HEK293T (cell line): ENCODE measurements around the gene TMEM97.
A peak's percentile ranks its signal among the peaks of the same experiment; 100 is the strongest.
"Not testable (repeated sequence)": the region's sequence is repeated elsewhere in the genome, so short reads cannot be mapped to it uniquely, and the experiment has no call there.

ENCODE experiments used
- CTCF ChIA-PET: fragments of 350-600 bp; formaldehyde crosslinking; extraction: SDS; loops from one replicate; lab custom pipeline; 2021; ENCODE audit warnings: antibody characterized with exemption, inconsistent platforms; lab: Yijun Ruan, JAX
- POLR2A ChIA-PET: fragments of 350-600 bp; formaldehyde crosslinking; extraction: SDS; loops from one replicate; lab custom pipeline; 2020; ENCODE audit warnings: antibody characterized with exemption, inconsistent platforms; lab: Yijun Ruan, JAX
- DNase-seq: peaks from one replicate; pipeline ENCODE4 v3.0.0; 2012; ENCODE audit warnings: mixed read lengths; ENCODE audit errors: extremely low spot score
- ARNT ChIP-seq: fragments of 450-650 bp; IDR thresholded peaks from 2 replicates; pipeline ENCODE4 v1.6.1; 2017; ENCODE audit warnings: mild to moderate bottlenecking
- BHLHE40 ChIP-seq: fragments of 450-650 bp; IDR thresholded peaks from 2 replicates; pipeline ENCODE4 v1.6.1; 2016; ENCODE audit warnings: mild to moderate bottlenecking, moderate library complexity, borderline replicate concordance
- CTBP1 ChIP-seq: fragments of 450-650 bp; IDR thresholded peaks from 2 replicates; pipeline ENCODE4 v1.6.1; 2016; ENCODE audit warnings: borderline replicate concordance
- ELF4 ChIP-seq: fragments of 450-650 bp; IDR thresholded peaks from 2 replicates; pipeline ENCODE4 v1.6.1; 2017; ENCODE audit warnings: antibody characterized with exemption
- FOXA1 ChIP-seq: fragments of 450-650 bp; IDR thresholded peaks from 2 replicates; pipeline ENCODE4 v1.6.1; 2016; ENCODE audit warnings: mild to moderate bottlenecking
- FOXK2 ChIP-seq: fragments of 450-650 bp; IDR thresholded peaks from 2 replicates; pipeline ENCODE4 v1.6.1; 2016; ENCODE audit warnings: mild to moderate bottlenecking
- FOXM1 ChIP-seq: fragments of 450-650 bp; IDR thresholded peaks from 2 replicates; pipeline ENCODE4 v1.6.1; 2017; ENCODE audit warnings: mild to moderate bottlenecking, borderline replicate concordance
- HDGF ChIP-seq: fragments of 450-650 bp; IDR thresholded peaks from 2 replicates; pipeline ENCODE4 v1.6.1; 2017; ENCODE audit warnings: antibody characterized with exemption, borderline replicate concordance
- L3MBTL2 ChIP-seq: fragments of 450-650 bp; conservative IDR thresholded peaks from 2 replicates; pipeline ENCODE4 v1.6.1; 2016; ENCODE audit warnings: mild to moderate bottlenecking
- LEF1 ChIP-seq: fragments of 450-650 bp; IDR thresholded peaks from 2 replicates; pipeline ENCODE4 v1.6.1; 2017; ENCODE audit warnings: mild to moderate bottlenecking, borderline replicate concordance
- NFRKB ChIP-seq: fragments of 450-650 bp; IDR thresholded peaks from 2 replicates; pipeline ENCODE4 v1.6.1; 2016; ENCODE audit warnings: mild to moderate bottlenecking, moderate library complexity
- PKNOX1 ChIP-seq: fragments of 450-650 bp; IDR thresholded peaks from 2 replicates; pipeline ENCODE4 v1.6.1; 2016
- SP1 ChIP-seq: fragments of 450-650 bp; IDR thresholded peaks from 2 replicates; pipeline ENCODE4 v1.6.1; 2017
- SUZ12 ChIP-seq: fragments of 450-650 bp; IDR thresholded peaks from 2 replicates; pipeline ENCODE4 v1.6.1; 2016; ENCODE audit warnings: mild to moderate bottlenecking
- TARDBP ChIP-seq: fragments of 450-650 bp; IDR thresholded peaks from 2 replicates; pipeline ENCODE4 v1.6.1; 2016
- ZNF384 ChIP-seq: fragments of 450-650 bp; IDR thresholded peaks from 2 replicates; pipeline ENCODE4 v1.6.1; 2016

TMEM97 gene

DNA sequence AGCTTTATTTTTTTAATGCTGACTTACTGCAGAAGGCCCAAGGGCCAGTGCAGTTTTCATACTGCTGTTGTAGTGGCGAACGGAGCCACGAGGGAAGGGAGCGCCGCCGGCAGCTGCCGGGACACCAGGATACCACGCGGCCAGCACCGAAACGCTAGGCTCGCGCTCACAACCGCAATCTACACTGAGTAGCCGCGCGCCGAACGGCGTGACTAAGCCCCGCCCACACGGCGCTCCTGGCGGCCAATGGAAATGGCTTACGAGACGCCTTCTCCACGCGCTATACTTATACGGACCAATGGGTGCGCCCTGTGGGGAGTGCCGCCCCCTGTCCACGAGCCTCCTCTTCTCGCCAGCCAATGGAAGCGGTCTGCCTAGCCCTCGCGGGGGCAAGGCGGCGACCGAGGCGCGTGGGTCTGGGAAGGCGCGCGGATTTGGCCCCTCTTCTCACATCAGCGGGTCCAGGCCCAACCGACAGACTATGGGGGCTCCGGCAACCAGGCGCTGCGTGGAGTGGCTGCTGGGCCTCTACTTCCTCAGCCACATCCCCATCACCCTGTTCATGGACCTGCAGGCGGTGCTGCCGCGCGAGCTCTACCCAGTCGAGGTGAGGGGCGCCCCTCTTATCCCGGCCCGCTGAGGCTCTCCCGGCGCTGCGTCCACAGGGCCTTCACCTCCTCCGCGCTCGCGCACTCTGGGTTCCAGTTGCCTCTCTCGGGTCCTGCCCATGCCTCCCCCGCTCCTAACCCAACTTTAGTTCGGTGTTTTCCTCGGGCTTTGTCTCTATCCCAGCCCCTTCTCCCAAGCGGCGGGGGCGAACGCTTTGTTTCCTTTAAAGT is at the start of gene TMEM97:
TSS of gene TMEM97 (plus strand) at position 442 of the 839 bp plus-strand sequence. CDS start at position 482, 40 bp downstream.
- POLR2A ChIA-PET = interaction anchor here (0.8 to 4.9 kb wide), 8 partner anchors 12 to 87 kb away, joined by 3 to 46 read pairs (median 4); partner anchors contain the start of genes IFT20, POLDIP2 and TNFAIP1
- CTCF ChIA-PET = interaction anchor here (1.1 kb wide), 1 partner anchor 85 kb away, joined by 3 read pairs; no protein-coding TSS in a partner anchor
- TF ChIP-seq ELF4 = no peak
- TF ChIP-seq BHLHE40 = no peak
- peak; percentile 84 for TF ChIP-seq L3MBTL2
- no peak for TF ChIP-seq ARNT
- TF ChIP-seq NFRKB = no peak
- peak; percentile 85 for DNase-seq

DNA sequence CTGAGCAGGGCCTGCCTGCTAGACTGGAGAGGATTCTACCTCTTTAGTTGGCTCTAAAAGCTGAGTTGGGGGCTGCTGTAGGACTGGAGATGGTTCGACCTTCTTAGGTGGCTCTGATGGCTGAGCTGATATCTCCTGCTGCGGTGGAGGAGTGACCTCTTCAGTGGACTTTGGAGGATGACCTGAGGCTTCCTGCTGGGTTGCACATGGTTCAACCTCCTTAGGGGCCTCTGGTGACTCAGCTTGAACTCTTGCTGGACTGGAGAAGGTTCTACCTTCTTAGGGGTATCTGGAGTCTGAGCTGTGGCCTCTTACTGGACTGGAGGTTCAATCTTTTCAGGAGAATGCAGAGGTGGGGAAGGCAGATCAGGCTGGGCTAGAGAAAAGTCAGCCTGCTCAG is 48.9 kb upstream of the TMEM97 start:
- CTCF ChIA-PET = no interaction called here
- TF ChIP-seq SP1 = no peak
- TF ChIP-seq ZNF384 = no peak
- no peak for TF ChIP-seq HDGF
- no peak for TF ChIP-seq L3MBTL2
- no peak for TF ChIP-seq TARDBP
- no peak for TF ChIP-seq ELF4
- no peak for TF ChIP-seq BHLHE40
- TF ChIP-seq SUZ12 = no peak
- TF ChIP-seq ARNT = no peak
- TF ChIP-seq FOXK2 = no peak
- TF ChIP-seq NFRKB = no peak
- TF ChIP-seq CTBP1 = no peak
- no peak for TF ChIP-seq LEF1
- no peak for TF ChIP-seq FOXM1
- TF ChIP-seq FOXA1 = no peak
- POLR2A ChIA-PET = interaction anchor here (1.0 to 1.1 kb wide), 2 partner anchors 37 to 65 kb away, joined by 3 to 5 read pairs; partner anchors contain the start of genes IFT20 and TNFAIP1
- DNase-seq = no peak

- CTCF ChIA-PET = interaction anchor here (0.8 to 1.0 kb wide), 2 partner anchors 10 to 19 kb away, joined by 3 to 4 read pairs; no protein-coding TSS in a partner anchor
- no peak for DNase-seq
- POLR2A ChIA-PET = interaction anchor here (0.7 to 1.3 kb wide), 4 partner anchors 10 to 65 kb away, joined by 3 to 5 read pairs (median 3); partner anchors contain the start of genes IFT20 and TNFAIP1
- no peak for TF ChIP-seq ELF4
- no peak for TF ChIP-seq LEF1
- TF ChIP-seq SP1 = no peak
- TF ChIP-seq SUZ12 = no peak
- TF ChIP-seq FOXA1 = no peak
- no peak for TF ChIP-seq ZNF384
These were observed 48.1 kb upstream of the TMEM97 start for GRCh38 chr17:28270926-28271325.

- no peak for DNase-seq
- TF ChIP-seq FOXM1 (no peak), FOXA1 (no peak), L3MBTL2 (no peak), ELF4 (no peak), ARNT (no peak), SP1 (no peak), CTBP1 (no peak), LEF1 (no peak), NFRKB (no peak), FOXK2 (no peak), HDGF (no peak), BHLHE40 (no peak), PKNOX1 (no peak), SUZ12 (no peak)
- POLR2A ChIA-PET = interaction anchor here (1.0 to 1.3 kb wide), 2 partner anchors 10 to 64 kb away, joined by 3 read pairs; partner anchors contain the start of genes IFT20 and TNFAIP1
These were observed 47.6 kb upstream of the TMEM97 start for GRCh38 chr17:28271431-28271830.

DNA sequence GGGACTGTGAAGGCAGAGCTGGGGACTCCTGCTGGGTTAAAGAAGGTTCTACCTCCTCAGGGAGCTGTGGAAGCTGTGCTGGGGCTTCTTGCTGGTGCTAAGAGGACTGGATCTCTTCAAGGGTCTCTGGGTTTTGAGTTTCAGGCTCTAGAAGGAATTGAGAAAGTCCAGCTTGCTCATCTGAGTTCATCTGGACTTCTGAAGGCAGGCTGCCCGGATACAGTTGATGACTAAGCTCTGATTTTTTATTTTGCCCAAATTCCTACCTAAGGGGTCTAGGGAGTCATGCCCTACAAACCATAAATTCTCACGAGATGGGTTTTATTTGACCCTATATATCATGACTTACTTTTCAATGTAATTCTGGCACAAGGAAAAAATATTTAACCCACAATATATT is 46.8 kb upstream of the TMEM97 start:
- ChIA-PET POLR2A (interaction anchor here (1.3 kb wide), 1 partner anchor 63 kb away, joined by 3 read pairs; the partner anchor contains the start of genes IFT20 and TNFAIP1), CTCF (interaction anchor here (0.6 kb wide), 1 partner anchor 61 kb away, joined by 3 read pairs; no protein-coding TSS in a partner anchor)
- no peak for DNase-seq
- no peak for TF ChIP-seq BHLHE40
- TF ChIP-seq TARDBP = no peak
- TF ChIP-seq PKNOX1 = no peak
- no peak for TF ChIP-seq HDGF
- no peak for TF ChIP-seq LEF1
- no peak for TF ChIP-seq ZNF384
- TF ChIP-seq CTBP1 = no peak
- no peak for TF ChIP-seq SUZ12
- no peak for TF ChIP-seq FOXK2
- TF ChIP-seq SP1 = no peak
- no peak for TF ChIP-seq NFRKB
- no peak for TF ChIP-seq FOXM1
- no peak for TF ChIP-seq FOXA1
- no peak for TF ChIP-seq L3MBTL2
- TF ChIP-seq ELF4 = no peak
- TF ChIP-seq ARNT = no peak

More at GRCh38 chr17:28271431-28271830, 47.6 kb upstream of the TMEM97 start:
- CTCF ChIA-PET = interaction anchor here (1.0 kb wide), 1 partner anchor 20 kb away, joined by 4 read pairs; no protein-coding TSS in a partner anchor

GRCh38 chr17:28273341-28273740 is 45.7 kb upstream of the TMEM97 start:
- CTCF ChIA-PET, DNase-seq, POLR2A ChIA-PET: not testable (repeated sequence)
